Measurements from ENCODE around the gene LIPE.

The LIPE gene

GRCh38 chr19:42433503-42434260, 6.5 kb upstream of the LIPE start (continued):
- TF ChIP-seq CSRNP3 (CRISPR knock-in tag; IDR thresholded peaks at IDR 0.05) (no peak), ZFP30 (CRISPR knock-in tag; IDR thresholded peaks at IDR 0.05) (no peak), ZC3H10 (CRISPR knock-in tag; IDR thresholded peaks at IDR 0.05) (no peak), ZNF8 (CRISPR knock-in tag; IDR thresholded peaks at IDR 0.05) (no peak)

GRCh38 chr19:42431486-42431885, 4.3 kb upstream of the LIPE start:
- no peak for ATAC-seq
- no peak for TF ChIP-seq SNAI2 (CRISPR knock-in tag; IDR thresholded peaks at IDR 0.05)
- no peak for TF ChIP-seq TCF4 (CRISPR knock-in tag; IDR thresholded peaks at IDR 0.05; ENCODE audit: borderline replicate concordance)
- no peak for TF ChIP-seq ZNF565 (CRISPR knock-in tag; conservative IDR thresholded peaks at IDR 0.05; ENCODE audit: low read depth)
- no peak for TF ChIP-seq ISL1 (CRISPR knock-in tag; IDR thresholded peaks at IDR 0.05)
- no peak for TF ChIP-seq ZFP30 (CRISPR knock-in tag; IDR thresholded peaks at IDR 0.05)
- TF ChIP-seq TOX (CRISPR knock-in tag; IDR thresholded peaks at IDR 0.05; ENCODE audit: borderline replicate concordance) = no peak

- TF ChIP-seq, protein P1, sequence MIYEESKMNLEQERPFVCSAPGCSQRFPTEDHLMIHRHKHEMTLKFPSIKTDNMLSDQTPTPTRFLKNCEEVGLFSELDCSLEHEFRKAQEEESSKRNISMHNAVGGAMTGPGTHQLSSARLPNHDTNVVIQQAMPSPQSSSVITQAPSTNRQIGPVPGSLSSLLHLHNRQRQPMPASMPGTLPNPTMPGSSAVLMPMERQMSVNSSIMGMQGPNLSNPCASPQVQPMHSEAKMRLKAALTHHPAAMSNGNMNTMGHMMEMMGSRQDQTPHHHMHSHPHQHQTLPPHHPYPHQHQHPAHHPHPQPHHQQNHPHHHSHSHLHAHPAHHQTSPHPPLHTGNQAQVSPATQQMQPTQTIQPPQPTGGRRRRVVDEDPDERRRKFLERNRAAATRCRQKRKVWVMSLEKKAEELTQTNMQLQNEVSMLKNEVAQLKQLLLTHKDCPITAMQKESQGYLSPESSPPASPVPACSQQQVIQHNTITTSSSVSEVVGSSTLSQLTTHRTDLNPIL (CRISPR knock-in tag; IDR thresholded peaks at IDR 0.05; ENCODE audit: low read depth) = no peak
- TF ChIP-seq ESRRG (CRISPR knock-in tag; IDR thresholded peaks at IDR 0.05) (no peak), ZNF8 (CRISPR knock-in tag; IDR thresholded peaks at IDR 0.05) (no peak), BACH2 (CRISPR knock-in tag; IDR thresholded peaks at IDR 0.05; ENCODE audit: borderline replicate concordance) (no peak), TCF4 (CRISPR knock-in tag; IDR thresholded peaks at IDR 0.05; ENCODE audit: borderline replicate concordance) (no peak), GLIS3 (CRISPR knock-in tag; IDR thresholded peaks at IDR 0.05) (no peak), ZNF565 (CRISPR knock-in tag; conservative IDR thresholded peaks at IDR 0.05; ENCODE audit: low read depth) (no peak), PPARA (CRISPR knock-in tag; IDR thresholded peaks at IDR 0.05; ENCODE audit: borderline replicate concordance) (no peak), ZNF70 (CRISPR knock-in tag; IDR thresholded peaks at IDR 0.05) (no peak), RARB (CRISPR knock-in tag; IDR thresholded peaks at IDR 0.05) (no peak), SNAI2 (CRISPR knock-in tag; IDR thresholded peaks at IDR 0.05) (no peak), TSHZ2 (CRISPR knock-in tag; IDR thresholded peaks at IDR 0.05) (no peak)
- TF ChIP-seq, protein P2, sequence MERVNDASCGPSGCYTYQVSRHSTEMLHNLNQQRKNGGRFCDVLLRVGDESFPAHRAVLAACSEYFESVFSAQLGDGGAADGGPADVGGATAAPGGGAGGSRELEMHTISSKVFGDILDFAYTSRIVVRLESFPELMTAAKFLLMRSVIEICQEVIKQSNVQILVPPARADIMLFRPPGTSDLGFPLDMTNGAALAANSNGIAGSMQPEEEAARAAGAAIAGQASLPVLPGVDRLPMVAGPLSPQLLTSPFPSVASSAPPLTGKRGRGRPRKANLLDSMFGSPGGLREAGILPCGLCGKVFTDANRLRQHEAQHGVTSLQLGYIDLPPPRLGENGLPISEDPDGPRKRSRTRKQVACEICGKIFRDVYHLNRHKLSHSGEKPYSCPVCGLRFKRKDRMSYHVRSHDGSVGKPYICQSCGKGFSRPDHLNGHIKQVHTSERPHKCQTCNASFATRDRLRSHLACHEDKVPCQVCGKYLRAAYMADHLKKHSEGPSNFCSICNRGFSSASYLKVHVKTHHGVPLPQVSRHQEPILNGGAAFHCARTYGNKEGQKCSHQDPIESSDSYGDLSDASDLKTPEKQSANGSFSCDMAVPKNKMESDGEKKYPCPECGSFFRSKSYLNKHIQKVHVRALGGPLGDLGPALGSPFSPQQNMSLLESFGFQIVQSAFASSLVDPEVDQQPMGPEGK (CRISPR knock-in tag; IDR thresholded peaks at IDR 0.05; ENCODE audit: borderline replicate concordance) = no peak
- TF ChIP-seq, protein P3, sequence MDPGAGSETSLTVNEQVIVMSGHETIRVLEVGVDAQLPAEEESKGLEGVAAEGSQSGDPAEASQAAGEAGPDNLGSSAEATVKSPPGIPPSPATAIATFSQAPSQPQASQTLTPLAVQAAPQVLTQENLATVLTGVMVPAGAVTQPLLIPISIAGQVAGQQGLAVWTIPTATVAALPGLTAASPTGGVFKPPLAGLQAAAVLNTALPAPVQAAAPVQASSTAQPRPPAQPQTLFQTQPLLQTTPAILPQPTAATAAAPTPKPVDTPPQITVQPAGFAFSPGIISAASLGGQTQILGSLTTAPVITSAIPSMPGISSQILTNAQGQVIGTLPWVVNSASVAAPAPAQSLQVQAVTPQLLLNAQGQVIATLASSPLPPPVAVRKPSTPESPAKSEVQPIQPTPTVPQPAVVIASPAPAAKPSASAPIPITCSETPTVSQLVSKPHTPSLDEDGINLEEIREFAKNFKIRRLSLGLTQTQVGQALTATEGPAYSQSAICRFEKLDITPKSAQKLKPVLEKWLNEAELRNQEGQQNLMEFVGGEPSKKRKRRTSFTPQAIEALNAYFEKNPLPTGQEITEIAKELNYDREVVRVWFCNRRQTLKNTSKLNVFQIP (CRISPR knock-in tag; IDR thresholded peaks at IDR 0.05; ENCODE audit: borderline replicate concordance, low read depth) = no peak
- ATAC-seq = no peak
Observed at GRCh38 chr19:42428676-42429075, 1.5 kb upstream of the LIPE start.
